ENCODE results near the gene RHBDD2.

The RHBDD2 gene

DNA sequence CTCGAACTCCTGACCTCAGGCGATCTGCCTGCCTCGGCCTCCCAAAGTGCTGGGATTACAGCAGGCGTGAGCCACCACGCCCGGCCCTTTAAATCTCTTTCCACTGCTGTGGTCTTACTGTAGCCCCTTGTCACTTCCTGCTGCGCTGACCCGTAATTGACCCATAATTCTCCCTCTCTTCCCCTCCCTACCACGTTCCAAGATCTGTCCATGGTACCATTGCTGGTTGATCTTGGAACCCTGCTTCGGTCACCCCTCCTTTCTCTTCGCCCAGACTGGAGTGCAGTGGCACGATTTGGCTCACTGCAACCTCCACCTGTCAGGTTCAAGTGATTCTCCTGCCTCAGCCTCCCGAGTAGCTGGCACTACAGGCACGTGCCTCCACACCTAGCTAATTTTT is 42.6 kb downstream of the RHBDD2 start:
- no peak for DNase-seq

DNA sequence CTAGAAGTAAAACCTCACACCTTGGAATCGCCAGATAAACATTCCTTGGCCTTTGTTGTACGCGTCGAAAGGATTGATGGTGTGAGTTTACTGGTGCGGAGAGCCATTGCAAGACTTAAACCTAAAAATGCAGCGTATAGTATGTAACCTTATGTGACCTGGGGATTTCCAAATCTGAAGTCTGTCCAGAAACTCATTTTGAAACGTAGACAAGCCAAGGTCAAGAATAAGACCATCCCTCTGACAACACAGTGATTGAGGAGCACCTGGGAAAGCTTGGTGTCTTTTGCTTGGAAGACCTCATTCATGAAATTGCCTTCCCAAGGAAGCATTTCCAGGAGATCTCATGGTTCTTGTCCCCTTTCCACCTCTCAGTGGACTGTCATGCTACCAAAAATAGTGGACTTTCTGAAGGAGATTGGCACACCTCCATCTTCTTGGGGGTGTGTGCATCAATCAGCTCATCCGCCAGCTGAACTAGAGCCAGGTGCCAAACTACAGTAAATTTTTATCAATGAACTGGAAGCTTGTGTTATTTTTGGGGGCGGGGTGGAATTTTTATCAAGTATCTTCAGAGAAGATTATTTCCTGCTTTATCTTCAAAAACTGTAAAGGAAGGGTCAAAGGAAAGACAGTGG is 44.3 kb downstream of the RHBDD2 start:
- DNase-seq = no peak

DNA sequence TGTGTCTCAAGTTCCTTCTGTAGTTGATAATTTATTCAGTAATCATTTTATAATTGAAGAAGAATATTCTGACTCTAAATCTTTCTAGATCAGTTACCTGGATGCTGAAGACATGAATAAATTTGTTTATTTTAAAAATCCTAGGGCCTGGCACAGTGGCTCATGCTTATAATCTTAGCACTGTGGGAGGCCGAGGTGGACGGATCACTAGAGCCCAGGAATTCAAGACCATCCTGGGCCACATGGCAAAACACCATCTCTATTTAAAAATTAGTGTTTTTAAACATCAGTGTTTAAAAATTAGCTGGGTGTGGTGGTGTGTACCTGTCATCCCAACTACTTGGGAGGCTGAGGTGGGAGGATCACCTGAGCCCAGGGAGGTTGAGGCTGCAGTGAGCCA is 45.4 kb downstream of the RHBDD2 start:
- no peak for DNase-seq

DNA sequence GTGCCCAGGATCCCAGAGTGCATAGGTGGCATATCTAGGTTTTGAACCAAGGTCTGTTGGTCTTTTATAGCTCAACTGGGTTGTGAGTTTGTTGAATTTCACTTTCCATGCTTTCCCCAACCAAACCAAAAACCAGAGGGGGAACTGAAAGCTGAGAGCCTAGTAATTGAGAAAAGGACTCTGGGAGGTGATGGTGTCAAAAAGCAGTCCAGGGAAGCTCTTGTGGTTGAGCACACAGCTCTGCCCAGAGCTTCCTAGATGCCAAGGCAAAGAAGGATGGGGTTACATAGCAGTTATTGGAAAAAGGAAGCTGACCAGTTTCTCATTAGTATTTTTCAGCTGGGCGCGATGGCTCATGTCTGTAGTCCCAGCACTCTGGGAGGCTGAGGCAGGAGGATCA is 46.1 kb downstream of the RHBDD2 start:
- no peak for DNase-seq

DNA sequence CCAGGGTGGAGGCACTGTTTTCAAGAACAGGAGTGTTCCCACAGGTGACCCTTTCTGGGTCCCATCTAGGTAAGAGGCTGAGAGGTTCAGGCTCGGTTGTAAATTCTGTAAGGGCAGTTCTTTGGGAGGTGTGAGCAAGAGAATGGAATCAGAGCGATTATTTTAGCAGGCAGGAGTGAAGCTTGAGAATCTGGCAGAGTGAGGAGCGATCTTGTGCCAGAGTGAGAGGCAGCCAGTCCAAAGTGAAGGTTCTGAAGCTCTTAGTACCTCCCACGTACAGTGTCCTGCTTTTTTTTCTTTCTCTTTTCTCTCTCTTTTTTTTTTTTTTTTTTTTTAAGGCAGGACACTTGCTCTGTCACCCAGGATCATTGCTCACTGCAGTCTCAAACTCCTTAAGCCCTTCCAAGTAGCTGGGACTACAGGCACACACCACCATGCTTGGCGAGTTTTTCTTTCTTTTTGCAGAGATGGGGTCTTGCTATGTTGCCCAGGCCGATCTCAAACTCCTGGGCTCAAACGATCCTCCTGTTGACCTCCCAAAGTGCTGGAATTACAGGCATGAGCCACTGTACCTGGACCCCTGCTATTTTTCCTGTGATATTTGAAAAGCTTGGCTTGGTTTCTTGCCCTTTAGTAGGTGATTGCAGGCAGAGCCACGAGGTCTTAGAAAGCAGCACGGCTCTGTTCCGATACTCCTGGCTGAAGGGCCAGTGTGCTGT is 47.0 kb downstream of the RHBDD2 start:
- no peak for DNase-seq

DNA sequence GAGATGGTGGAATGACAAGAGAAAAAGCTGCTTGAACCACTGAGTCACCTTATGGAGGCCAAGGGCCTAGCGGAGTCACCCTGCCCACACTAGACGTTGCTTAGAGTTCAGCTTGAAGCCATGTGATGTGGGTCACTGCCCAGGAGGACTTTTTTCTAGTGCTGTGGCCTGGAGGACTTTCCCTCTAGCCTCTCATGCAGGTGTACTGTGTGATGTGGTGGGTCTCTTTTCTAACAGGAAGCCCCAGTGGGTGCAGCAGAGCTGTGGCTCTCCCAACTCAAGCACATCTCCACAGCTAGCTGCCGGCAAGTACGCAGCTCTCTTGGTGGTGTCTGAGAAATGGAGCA is 49.7 kb downstream of the RHBDD2 start:
- DNase-seq = peak; percentile 25 to 36

- DNase-seq = no peak
Measured at GRCh38 chr7:75931680-75932079, 52.8 kb downstream of the RHBDD2 start.

DNA sequence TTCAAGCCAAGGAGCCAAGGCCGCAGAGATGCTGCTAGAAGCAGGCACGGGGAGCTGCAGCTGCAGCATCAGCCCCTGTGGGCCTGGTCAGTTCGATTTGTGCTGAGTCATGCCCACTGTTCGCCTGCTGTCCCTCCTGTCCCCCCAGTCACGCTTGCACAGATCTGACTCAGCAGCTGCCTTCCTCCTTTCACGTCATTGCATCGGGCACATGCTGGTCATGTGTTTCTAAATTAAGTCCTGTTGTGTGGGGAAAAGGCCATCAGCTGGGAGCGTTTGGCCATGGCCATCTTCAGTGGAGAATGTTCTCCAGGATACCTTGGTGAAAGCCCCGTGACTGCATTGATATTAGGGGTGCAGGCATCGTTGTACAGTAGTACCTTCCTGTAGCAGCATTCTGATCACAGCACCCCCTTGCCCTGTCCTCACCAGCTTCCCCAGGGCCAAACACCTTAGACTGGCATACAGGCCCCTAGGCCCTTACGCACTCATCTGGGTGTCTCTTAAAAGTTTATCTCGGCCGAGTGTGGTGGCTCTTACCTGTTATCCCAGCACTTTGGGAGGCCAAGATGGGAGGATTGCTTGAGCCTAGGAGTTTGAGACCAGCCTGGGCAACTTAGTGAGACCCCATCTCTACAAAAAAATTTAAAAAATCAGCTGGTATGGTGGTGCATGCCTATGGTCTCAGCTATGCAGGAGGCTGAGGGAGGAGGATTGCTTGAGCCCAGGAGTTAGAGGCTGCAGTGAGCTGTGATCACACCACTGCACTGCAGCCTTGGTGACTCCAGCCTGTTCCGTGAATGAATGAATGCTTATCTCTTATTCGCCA is 59.3 kb downstream of the RHBDD2 start:
- no peak for DNase-seq

All from activated T-cell treated with anti-CD3 and anti-CD28 coated beads, Interleukin-2, amount 50 U/mL, for 48 hours (primary cell).